Lower leg skin (tissue), 4 donors: Measurements from ENCODE around the gene TMSB15C. TPM values are rescaled to one million over a fixed set of nuclear protein-coding genes. Genes with fewer than 3 reads are reported as not detected.

Experiments
- DNase-seq, 2 donors: peaks; one replicate each; pipeline ENCODE4 v3.0.0-alpha.2; 2019; ENCODE audit warnings: low spot score in 2 of 2
- H3K4me3 ChIP-seq: fragments of 200-600 bp; sonication (generic); 2 replicates; pipeline ENCODE4 v1.5.1; 2017; ENCODE audit warnings: mild to moderate bottlenecking, low read depth; ENCODE audit not compliant: poor library complexity, severe bottlenecking
- CTCF ChIP-seq, 3 donors: fragments of 450-650 bp; IDR thresholded peaks; one replicate each; pipeline ENCODE4 v1.5.1; 2016; ENCODE audit warnings: antibody characterized with exemption in 3 of 3, mild to moderate bottlenecking in 3 of 3, moderate library complexity in 2 of 3
- POLR2A ChIP-seq, 2 donors: fragments of 450-650 bp; IDR thresholded peaks; one replicate each; pipeline ENCODE4 v1.6.1; 2016 to 2017; ENCODE audit warnings: antibody characterized with exemption in 2 of 2, mild to moderate bottlenecking in 1 of 2, moderate library complexity in 1 of 2
- WGBS, 2 donors: methylation state at CpG; one replicate each; pipeline ENCODE4 v1.1.5; 2018; 5-methylcytosine and 5-hydroxymethylcytosine counted together
- intact Hi-C: fragments of 100-400 bp; cut with DNase I; formaldehyde crosslinking; loops from one replicate; pipeline ENCODE4 v1.15.0; 2023; ENCODE audit warnings: low total_unique reads
- total RNA-seq, 4 donors: library from RNA; depleted of rRNA; stranded (reverse); fragments of >200 nt; gene quantifications; one replicate each; pipeline ENCODE4 v1.1.0, GENCODE V29; 2016

Gene TMSB15C
- total RNA-seq, 4 donors from 2014 or later = 0.08 to 1.0 (median 0.62) TPM

- DNase-seq = no peak
- intact Hi-C loops = no loop called here
- no peak for TF ChIP-seq CTCF (IDR thresholded peaks at IDR 0.05)
- no peak overlapping the region for H3K4me3 ChIP-seq
- WGBS, 2 donors = 79 to 100% methylated on average over 1 of the region's 1 CpG
These were observed 32.9 kb upstream of the TMSB15C start for GRCh38 chrX:104108955-104109354.

DNA sequence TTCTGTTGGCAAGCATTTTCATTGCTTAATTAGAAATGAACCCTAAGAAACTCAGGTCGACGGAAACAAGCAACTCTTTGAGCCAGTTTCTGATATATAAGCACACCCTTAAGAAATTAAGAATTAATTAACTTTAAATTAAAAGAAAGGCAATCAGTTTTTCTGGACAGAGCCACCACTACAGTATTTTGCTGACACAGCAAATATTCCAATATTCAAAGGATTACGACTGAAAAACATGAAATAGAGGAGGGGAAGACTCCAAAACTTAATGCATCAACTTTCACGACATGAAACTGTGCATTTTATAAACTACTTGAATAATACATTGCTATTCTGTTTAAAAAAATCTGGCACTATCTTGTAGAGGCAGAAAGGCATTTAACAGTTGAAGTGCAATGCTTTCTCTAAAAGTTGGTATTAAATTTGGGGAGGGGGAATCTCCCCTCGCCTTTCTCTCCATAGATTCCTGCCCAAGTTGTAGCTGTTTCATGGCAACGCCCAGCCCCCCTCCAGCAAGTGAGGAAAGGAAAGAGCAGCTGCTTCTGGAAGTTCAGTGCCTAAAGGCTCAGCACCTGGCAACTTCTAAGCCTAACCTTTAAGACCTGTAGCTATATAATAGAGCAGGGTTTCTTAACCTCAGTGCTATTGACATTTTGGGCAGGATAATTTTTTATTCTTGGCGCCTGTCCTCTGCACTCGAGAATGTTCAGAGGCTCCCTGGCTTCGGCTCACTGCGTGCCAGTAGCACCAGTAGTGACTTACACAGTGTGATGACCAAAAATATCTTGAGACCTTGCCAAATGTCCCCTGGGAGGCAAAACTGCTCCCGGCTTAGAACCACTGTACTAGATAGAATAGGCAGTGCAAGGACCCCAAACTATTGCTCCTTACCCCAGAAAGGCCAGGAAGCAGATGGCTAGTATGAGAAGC, 29.6 kb upstream of the TMSB15C start:
- no peak for DNase-seq
- no peak for TF ChIP-seq POLR2A (IDR thresholded peaks at IDR 0.05)
- no peak for TF ChIP-seq CTCF (IDR thresholded peaks at IDR 0.05)
- WGBS, 2 donors = 56 to 57% methylated on average over 11 of the region's 11 CpGs
- intact Hi-C loops = no loop called here
- H3K4me3 ChIP-seq = no peak overlapping the region

- no peak for DNase-seq
- no peak overlapping the region for H3K4me3 ChIP-seq
- intact Hi-C loops = no loop called here
- TF ChIP-seq CTCF (IDR thresholded peaks at IDR 0.05) (no peak), POLR2A (IDR thresholded peaks at IDR 0.05) (no peak)
- WGBS, 2 donors = 64 to 95% methylated on average over 10 of the region's 10 CpGs
These were observed 28.6 kb upstream of the TMSB15C start for GRCh38 chrX:104104676-104105075.

DNA sequence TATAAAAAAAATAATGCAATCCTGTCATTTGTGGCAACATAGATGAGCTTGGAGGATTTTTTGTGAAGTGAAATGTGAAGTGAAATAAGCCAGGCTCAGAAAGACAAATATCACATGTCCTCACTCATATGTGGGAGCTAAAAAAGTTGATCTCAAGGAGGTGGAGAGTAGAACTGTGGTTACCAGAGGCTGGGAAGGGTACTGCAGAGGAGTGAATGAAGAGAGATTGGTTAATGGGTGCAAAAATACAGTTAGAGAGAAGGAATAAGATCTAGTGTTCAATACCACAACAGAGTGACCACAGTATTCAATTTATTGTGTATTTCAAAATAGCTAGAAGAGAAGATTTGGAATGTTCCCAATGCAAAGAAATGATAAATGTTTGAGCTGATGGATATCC, 22.9 kb upstream of the TMSB15C start:
- TF ChIP-seq CTCF (IDR thresholded peaks at IDR 0.05) = no peak
- no peak for TF ChIP-seq POLR2A (IDR thresholded peaks at IDR 0.05)
- H3K4me3 ChIP-seq = no peak overlapping the region
- DNase-seq = no peak
- intact Hi-C loops = no loop called here

GRCh38 chrX:104098151-104098808, 22.2 kb upstream of the TMSB15C start:
- 0 to 1% methylated on average over 4 of the region's 4 CpGs for WGBS, 2 donors
- H3K4me3 ChIP-seq = no peak overlapping the region
- intact Hi-C loops = no loop called here
- DNase-seq = peak in 1 of 2 donors; percentile 24
- no peak for TF ChIP-seq CTCF (IDR thresholded peaks at IDR 0.05)
